Measurements from ENCODE around the gene DDX39B. TPM values are rescaled to one million over a fixed set of nuclear protein-coding genes. Genes with fewer than 3 reads are reported as not detected.

The DDX39B gene
- total and polyA plus RNA-seq, 2 of the 8 experiments (the other 6 are each of a cell fraction or from before 2014, with no cell fraction given): 780 to 1,164 TPM

GRCh38 chr6:31558631-31559500, 17.1 kb upstream of the DDX39B start:
- no peak overlapping the region for H3K14ac ChIP-seq (ENCODE audit: insufficient read length)
- H2BK5ac ChIP-seq (ENCODE audit: low read depth, low read length): no peak overlapping the region
- H2AFZ ChIP-seq (ENCODE audit: low read length): no peak overlapping the region
- H4K8ac ChIP-seq (ENCODE audit: extremely low read depth, insufficient read depth, low read length): no peak overlapping the region
- 0 out of 2 replicates have a peak overlapping the region, but pooled peaks have one; percentile 25 for H3K27ac ChIP-seq (ENCODE audit: low read depth, low read length)
- H2BK15ac ChIP-seq (ENCODE audit: low read length): no peak overlapping the region
- no peak overlapping the region for H3K4me3 ChIP-seq (ENCODE audit: extremely low read depth in 1 of 4, insufficient read depth in 2 of 4, low read depth in 3 of 4, low read length in 4 of 4)
- no peak overlapping the region for H3K56ac ChIP-seq (replicated peaks; ENCODE audit: insufficient read length, low read depth, low read length)
- H3K79me2 ChIP-seq (ENCODE audit: control insufficient read depth in 1 of 2, insufficient read depth in 2 of 2, low read length in 2 of 2): no peaks in the 10 kb centered on the region
- no peaks in the 10 kb centered on the region for H3K4me1 ChIP-seq (replicated peaks in 1 of 4; ENCODE audit: control insufficient read depth in 3 of 4, insufficient read depth in 4 of 4, low read length in 3 of 4)
- no peak for DNase-seq (ENCODE audit: low read depth in 1 of 2, low spot score in 2 of 2)
- no peak overlapping the region for H3K18ac ChIP-seq (ENCODE audit: extremely low read depth, low read length)
- POLR2A ChIA-PET (ENCODE audit: partially characterized antibody): interaction anchor here (0.8 to 10.9 kb wide), 6 partner anchors 8 to 29 kb away, joined by 3 to 110 read pairs (median 11); partner anchors contain the start of genes DDX39B, LTB, NFKBIL1 and TNF
- no peak overlapping the region for H2BK120ac ChIP-seq (replicated peaks; ENCODE audit: low read depth, low read length)
- no peak overlapping the region for H2AK5ac ChIP-seq (ENCODE audit: low read depth, low read length)
- 93% methylated on average over 11 of the region's 14 CpGs; no CpG with 5 or more reads in 1 of the 2 experiments for WGBS, 2 experiments (ENCODE audit: extremely low coverage in 1 of 2, insufficient coverage in 1 of 2, insufficient read length in 1 of 2, insufficient replicate concordance in 2 of 2, low coverage in 1 of 2, low lambda C conversion rate in 2 of 2, missing lambda C conversion rate in 1 of 2)
- no peak overlapping the region for H2BK12ac ChIP-seq (ENCODE audit: low read depth, low read length)
- H3K9me3 ChIP-seq (ENCODE audit: insufficient read depth in 2 of 2, low read depth in 1 of 2, low read length in 1 of 2): no peaks in the 10 kb centered on the region
- no peaks in the 10 kb centered on the region for H3K79me1 ChIP-seq (ENCODE audit: low read depth, low read length)
- H3K23ac ChIP-seq (ENCODE audit: insufficient read length): no peak overlapping the region
- no peaks in the 10 kb centered on the region for H3K23me2 ChIP-seq (ENCODE audit: low read depth, low read length)
- no peak overlapping the region for H3K4me2 ChIP-seq (ENCODE audit: insufficient read depth in 1 of 2, low read depth in 2 of 2, low read length in 2 of 2)
- H4K5ac ChIP-seq (ENCODE audit: insufficient read length, low read depth, low read length): no peak overlapping the region
- FAIRE-seq: no peak
- no peak overlapping the region for H4K91ac ChIP-seq (replicated peaks; ENCODE audit: insufficient read length, low read length)
- CTCF ChIA-PET (ENCODE audit: partially characterized antibody): interaction anchor here (1.6 to 24.7 kb wide), 6 partner anchors 13 to 43 kb away, joined by 5 to 613 read pairs (median 7); partner anchors contain the start of genes ATP6V1G2, LST1, LTB and NCR3
- peaks cover 2 to 15% (median 5%) of the 10 kb centered on the region in 4 experiments; a peak in 5 of 8 replicates for H3K36me3 ChIP-seq (ENCODE audit: control insufficient read depth in 2 of 4, insufficient read depth in 4 of 4, low read length in 3 of 4)
- H2BK20ac ChIP-seq (ENCODE audit: low read length): no peak overlapping the region
- no peaks in the 10 kb centered on the region for H4K20me1 ChIP-seq (replicated peaks in 1 of 2; ENCODE audit: control insufficient read depth in 1 of 2, insufficient read depth in 2 of 2, low read length in 2 of 2)
- no peaks in the 10 kb centered on the region for H3K27me3 ChIP-seq (replicated peaks in 1 of 4; ENCODE audit: control insufficient read depth in 3 of 4, extremely low read depth in 1 of 4, insufficient read depth in 3 of 4, low read length in 3 of 4)
- H3K9ac ChIP-seq (replicated peaks in 1 of 4; ENCODE audit: extremely low read depth in 1 of 4, low read depth in 3 of 4, low read length in 3 of 4): no peak overlapping the region
- H3K4ac ChIP-seq (replicated peaks; ENCODE audit: insufficient read length, low read depth, low read length): no peak overlapping the region
- no peak for TF ChIP-seq USF2 (IDR thresholded peaks at IDR 0.05; ENCODE audit: low read length)
- TF ChIP-seq TBP (IDR thresholded peaks at IDR 0.05; ENCODE audit: low read depth, low read length): no peak
- no peak for TF ChIP-seq SIX5 (IDR thresholded peaks at IDR 0.05; ENCODE audit: low read depth, low read length)
- no peak for TF ChIP-seq CREB1 (IDR thresholded peaks at IDR 0.05)
- no peak for TF ChIP-seq RFX5 (IDR thresholded peaks at IDR 0.05; ENCODE audit: borderline replicate concordance, low read depth, low read length)
- no peak for TF ChIP-seq MAX (IDR thresholded peaks at IDR 0.05)
- no peak for TF ChIP-seq BRCA1 (IDR thresholded peaks at IDR 0.05; ENCODE audit: low read depth, low read length)
- no peak for TF ChIP-seq PHF8 (conservative IDR thresholded peaks at IDR 0.05; ENCODE audit: low read depth, low read length)
- TF ChIP-seq FOSL1 (IDR thresholded peaks at IDR 0.05; ENCODE audit: insufficient read depth, low read depth, low read length): no peak
- TF ChIP-seq HDAC6 (IDR thresholded peaks at IDR 0.05; ENCODE audit: low read depth, low read length): no peak
- TF ChIP-seq RBBP5 (IDR thresholded peaks at IDR 0.05; ENCODE audit: borderline replicate concordance, low read depth, low read length): no peak

Data from H1 (cell line).